M059J (cell line): ENCODE data around the gene FAM234B. TPM values are rescaled to one million over a fixed set of nuclear protein-coding genes. Genes with fewer than 3 reads are reported as not detected.
A peak's percentile ranks its signal among the peaks of the same experiment; 100 is the strongest.
"Not testable (repeated sequence)": the region's sequence is repeated elsewhere in the genome, so short reads cannot be mapped to it uniquely, and the experiment has no call there.

Experiments
- DNase-seq: peaks from one replicate; pipeline ENCODE4 v3.0.0-alpha.2; 2012; ENCODE audit warnings: low read depth
- total RNA-seq: library from RNA; depleted of rRNA; stranded (reverse); fragments of >200 nt; shearing (Covaris generic); gene quantifications from 2 replicates; pipeline ENCODE4 v1.2.3, GENCODE V29; 2014

The FAM234B gene
- total RNA-seq, 1 experiment from 2014 or later = 5.1 TPM

DNA sequence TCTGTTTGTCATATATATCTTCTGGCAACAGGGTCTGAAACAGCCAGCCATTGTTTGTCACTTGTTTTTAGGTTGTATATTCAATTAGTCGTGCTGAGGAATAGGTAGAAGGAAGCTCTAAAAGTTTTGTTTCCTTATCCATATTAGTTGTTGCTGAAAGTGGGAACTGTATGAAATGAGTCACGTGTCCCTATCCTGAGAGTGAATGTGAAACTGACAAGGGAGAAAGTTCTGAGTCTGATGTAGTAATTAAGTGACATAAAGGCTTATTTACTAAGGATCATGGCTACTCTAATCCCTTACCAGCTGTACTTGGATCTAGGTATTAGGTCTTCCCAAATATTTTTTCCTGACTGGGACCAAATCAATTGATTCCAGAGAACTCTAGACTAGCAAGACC, 16.4 kb downstream of the FAM234B start:
- DNase-seq = no peak

DNA sequence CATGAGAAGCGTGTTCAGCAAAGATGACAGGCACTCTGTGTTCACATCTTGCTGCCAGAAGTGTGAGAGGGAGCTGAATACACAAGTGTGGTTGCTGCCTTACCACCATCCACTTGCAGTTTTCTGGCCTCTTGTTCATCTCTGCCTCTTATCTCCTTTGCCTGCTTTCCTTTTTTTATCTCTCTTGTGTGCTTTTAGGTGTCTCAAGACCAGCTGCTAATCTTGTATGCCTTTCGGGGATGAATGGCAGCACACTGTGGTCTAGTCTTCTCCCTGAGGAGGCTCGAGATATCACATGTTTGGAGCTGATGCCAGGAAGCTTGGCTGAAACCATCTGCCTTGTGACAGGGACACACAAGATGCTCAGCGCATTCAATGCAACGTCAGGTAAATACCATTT, 17.2 kb downstream of the FAM234B start:
- no peak for DNase-seq

DNA sequence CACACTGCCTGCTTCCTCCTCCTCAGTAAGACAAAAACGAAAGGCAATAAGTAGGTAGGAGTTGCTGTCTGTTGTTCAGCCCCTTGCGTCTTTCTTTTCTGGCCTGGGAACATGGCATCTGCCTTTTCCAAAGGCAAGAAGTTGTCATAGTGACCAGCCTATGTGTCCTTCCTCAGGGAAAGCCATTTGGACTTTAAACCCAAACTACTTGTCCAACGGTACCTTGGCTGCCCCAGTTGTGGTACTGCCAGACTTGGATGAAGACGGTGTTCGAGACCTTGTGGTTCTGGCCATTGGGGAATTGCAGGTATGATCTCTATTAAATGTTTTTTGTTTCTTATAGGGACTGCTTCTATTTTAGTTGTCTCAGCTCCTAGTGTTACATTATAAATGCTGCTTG, 18.5 kb downstream of the FAM234B start:
- DNase-seq = no peak

DNA sequence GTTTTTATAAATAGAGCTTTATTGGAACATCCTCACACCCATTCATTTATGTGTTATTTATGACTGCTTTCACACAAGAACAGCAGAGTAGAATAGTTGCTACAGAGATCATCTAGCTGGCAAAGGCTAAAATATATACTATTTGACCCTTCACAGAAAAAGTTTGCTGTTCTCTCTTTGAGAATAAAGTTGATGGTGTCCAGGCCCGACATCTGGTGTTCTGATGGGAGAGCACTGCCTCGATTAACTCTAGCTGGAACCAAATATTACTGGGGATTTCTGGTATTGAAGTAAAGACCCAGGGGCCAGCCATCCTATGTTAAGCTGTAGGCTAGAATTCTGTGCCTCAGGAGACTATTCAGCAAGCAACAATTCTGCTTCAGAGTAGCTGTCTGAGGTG, 21.8 kb downstream of the FAM234B start:
- no peak for DNase-seq

DNA sequence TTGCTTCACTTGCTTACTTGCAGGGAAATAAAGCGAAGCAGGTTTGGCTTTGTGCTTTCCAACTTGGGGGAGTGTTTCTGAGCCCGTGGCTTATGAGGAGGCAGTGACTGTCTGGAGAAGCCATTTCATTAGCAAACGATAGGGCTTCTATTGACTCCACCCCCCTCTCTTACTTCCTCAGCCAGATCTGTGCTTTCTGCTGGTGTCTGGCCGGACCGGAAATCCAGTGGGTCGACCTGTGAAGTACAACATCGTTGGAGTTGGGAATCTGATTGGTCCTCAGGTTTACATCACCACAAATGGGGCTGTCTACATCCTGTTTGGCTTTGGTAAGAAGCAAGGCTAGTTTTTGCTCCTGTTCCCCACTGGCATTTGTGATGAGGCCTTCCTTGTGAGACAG, 22.3 kb downstream of the FAM234B start:
- no peak for DNase-seq

DNA sequence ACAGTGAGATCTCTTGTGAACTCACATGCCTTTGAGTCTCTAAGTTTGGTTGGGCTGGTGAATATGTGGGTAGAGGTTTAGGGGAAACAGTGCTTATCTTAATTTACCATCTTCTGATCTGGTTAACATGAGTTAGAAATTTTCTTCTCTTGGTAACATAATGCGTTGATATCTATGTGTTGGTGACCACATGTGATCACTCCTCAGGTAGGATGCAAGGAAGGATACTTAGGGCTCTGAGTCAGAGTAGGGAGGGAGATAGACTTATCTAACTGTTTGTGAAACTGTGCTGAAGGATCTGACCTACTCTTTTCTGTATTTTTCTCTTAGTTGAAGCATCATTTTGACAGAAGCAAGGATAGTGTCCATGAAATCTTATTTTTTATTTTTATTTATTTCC, 23.1 kb downstream of the FAM234B start:
- DNase-seq = no peak

DNA sequence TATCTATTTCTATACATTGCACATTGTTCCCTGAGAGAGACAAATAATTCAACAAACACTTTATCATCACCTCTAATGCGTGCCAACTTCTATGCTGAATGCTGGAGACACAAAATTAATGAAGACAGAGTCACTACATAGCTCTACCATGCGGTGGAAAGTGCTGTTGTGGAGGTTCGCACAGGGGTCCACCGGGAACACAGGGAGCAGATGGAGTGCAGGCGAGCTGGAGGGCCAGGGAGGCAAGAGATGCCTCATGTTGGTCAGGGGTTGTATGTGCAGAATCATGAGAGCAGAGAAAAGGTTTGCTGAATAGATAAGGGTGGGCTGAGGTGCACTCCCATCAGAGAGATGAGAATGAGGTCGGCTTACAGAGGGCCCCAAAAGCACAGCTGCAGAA, 25.2 kb downstream of the FAM234B start:
- DNase-seq = no peak

DNA sequence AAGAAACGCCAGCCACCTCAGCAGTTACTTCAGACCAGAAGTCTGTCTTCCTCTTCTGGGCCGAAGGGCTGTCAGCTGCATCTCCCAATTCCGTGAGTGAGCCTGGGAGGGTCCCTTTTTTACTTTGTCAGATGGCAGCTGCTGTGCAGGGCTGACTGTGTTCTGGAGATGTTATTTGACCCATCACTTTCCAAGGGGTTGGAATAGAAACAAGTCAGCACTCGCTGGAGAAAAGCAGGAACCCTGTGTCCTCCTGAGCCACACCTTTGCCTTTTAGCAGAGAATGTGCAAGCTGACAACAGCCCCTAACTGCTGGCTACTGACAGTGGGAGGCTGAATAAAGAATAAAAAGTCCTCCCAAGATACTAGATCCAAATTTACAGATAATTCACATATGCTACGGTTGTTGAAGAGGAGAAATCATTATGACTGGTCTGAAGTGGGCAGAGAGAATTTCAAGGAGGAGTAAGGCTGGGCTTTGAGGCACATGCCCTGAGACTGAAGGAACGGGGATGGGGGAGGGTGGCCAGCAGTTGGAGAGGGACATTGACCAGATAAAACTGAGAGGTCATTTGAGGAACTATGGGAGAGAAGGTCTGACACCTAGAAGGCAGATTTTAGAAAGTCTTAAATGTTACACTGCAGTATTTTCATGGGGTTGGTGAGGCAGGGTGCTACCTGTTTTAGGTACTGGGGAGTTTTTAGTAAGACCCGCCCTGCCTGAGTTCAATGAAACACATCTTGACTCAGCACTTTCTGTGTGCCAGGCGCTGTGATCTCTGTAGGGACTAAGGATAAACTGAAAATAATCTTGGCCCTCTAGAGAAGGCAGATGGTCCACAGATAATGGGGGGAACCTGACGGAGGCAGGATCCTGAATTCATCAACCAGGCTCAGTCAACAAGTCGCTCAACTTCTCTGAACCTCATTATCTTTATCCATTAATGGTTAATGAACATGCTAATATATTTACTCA, 27.4 kb downstream of the FAM234B start:
- DNase-seq = no peak

DNA sequence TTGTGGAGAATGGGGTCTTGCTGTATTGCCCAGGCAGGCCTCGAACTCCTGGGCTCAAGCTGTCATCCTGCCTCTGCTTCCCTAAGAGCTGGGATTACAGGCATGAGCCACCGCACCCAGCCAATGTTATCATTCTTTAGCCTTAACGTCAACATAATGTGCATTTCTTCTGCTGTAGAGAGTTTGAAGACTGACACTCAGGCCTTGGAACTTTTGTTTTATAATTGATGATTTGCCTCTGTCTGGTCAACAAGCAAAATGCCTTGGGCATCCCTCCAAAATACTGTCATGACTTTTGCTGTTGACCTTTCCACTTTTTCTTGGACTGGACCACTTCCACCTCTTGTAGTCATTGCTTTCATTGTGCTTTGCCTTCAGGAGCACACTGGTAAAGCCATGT, 29.0 kb downstream of the FAM234B start:
- DNase-seq = no peak

DNA sequence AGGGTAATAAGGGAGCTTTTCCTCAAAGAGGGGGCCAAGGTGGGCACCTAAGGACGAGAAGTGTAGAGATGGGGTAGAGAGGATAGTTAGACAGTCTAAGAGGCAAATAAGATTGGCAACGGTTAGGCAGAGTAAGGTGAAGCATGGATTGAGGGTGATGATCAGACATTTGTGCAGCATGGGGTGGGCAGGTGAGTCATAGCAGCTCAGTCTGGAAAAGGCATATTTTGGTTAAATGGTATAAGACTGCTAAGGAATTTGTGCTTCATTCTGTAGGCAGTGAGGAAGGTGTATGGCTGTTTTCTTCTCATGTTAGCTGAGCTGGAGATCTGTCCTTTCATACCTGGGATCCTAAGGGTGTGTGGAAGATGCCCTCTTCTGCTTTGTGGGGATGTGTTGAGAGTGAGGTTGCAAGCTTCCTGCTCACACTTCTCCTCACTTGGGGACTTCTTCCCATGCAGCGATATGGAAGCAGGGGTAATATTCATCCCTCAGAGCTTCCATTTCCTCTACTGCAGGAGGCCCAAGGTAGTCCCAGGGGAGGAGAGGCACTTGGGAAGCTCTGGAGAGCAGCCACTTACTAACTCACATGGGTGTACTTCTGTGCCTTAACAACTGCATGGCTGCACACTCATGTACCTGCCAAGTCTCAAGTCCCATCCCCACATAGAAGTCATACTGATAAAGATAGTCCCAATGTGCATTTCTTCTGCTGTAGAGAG, 30.4 kb downstream of the FAM234B start:
- no peak for DNase-seq

DNA sequence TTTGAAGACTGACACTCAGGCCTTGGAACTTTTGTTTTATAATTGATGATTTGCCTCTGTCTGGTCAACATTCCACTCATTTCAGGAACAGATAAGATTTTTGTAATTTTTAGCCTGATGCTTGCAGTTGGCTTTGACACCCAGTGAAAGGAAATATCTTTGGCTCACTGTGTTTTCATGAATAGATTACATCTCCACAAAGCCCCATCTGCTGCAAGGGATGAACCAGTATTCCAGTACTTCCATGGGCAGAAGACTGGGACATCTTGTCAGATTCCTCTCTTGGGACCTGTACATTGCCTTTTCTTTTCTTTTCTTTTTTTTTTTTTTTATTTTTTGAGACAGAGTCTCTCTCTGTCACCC, 30.9 kb downstream of the FAM234B start:
- no peak for DNase-seq

DNA sequence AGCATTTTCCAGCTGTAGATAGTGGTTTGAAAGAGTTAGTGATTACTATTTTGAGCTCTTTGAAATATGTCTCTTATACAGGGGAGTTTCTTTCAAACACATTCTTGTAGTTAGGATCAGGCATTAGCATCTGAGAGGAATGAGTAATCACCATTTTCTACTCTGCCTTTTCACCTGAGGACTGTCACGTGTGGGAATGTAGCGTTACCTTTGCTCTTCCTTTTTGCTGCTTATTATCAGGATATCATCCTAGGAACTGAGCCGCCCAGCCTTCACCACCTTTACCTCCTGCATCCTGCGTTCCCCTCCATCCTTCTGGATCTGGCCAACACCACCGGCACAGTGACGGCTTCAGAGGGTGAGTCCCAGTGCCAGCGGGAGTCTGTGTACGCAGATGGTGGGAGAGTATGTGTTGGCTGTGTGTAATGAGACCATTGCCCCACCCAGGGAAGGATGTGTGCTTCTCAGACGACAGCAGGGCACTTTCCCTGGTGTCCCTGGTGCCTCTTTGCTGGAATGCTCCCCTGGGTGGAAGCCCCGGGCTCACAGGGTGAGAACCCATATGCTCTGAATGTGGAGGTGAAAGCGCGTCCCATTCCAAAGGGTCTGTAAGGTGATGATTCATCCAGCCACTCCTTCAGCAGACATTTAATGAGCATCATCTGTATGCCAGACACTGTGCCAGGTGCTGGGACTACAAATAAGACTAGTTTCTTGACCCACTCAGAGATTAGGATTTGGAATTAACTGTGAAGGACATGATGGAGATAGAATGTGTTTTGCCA, 31.8 kb downstream of the FAM234B start:
- DNase-seq = no peak

DNA sequence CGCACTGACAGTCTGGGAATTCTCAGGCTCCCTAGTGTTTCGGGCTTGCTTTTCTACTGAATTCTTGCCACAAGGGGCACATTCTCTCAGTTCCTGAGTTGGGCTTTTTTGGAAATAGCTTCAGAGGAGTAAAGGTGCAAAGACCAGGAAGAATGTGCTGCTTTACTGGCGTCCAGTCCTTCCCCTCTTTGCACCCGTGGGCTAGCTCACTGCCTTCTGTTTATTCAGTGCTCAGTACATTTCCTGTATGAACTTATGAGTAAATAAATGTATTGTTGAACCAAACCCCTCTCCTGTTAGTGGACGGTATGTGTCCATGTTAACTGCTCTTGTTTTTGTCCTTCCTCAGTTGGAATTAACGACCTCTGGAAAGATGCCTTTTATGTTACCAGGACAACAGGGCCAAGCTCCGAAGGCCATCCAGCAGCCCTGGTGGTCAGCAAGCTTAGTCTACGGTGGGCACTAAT, 35.3 kb downstream of the FAM234B start:
- no peak for DNase-seq

DNA sequence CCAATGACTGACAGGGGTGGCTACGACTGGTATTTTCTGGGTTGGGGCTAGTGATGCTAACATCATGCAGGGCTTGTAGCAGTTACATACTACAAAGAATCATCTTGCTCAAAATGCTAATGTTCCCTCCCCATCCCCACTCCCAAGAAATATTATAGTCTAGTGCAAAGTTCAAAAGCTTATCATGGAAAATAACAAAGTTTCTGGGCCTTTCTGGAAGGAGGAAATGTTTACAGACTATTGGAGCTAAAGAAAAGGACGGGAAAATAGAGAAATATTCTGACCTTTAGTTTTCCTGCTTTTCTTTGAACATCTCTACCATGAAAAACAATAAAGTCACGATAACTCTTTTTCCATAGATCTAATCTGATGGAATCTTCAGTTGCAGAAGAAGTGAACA, 36.1 kb downstream of the FAM234B start:
- no peak for DNase-seq

DNA sequence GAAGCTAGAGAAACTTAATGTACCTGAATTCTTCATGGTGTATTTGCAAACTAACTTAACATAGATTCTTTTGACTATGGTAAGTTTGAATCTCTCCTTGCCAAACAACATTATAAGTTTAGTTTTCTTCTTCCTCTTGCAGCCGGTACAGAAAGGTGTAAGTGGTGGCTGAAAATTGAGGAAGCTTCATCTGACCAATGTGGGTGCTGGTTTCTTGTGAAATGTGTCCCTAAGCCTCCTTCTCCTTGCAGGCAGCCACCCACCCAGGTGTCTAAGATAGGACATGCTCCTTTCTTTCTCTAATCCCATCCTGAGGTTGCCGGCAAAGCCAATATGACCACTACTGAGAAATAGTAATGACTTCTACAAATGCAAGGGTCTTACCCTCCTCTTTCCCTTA, 38.7 kb downstream of the FAM234B start:
- no peak for DNase-seq

DNA sequence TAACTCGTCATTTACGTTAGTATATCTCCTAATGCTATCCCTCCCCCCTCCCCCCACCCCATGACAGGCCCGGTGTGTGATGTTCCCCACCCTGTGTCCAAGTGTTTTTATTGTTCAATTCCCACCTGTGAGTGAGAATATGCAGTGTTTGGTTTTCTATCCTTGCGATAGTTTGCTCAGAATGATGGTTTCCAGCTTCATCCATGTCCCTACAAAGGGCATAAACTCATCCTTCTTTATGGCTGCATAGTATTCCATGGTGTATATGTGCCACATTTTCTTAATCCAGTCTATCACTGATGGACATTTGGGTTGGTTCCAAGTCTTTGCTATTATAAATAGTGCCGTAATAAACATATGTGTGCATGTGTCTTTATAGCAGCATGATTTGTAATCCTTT, 39.5 kb downstream of the FAM234B start:
- not testable (repeated sequence) for DNase-seq

DNA sequence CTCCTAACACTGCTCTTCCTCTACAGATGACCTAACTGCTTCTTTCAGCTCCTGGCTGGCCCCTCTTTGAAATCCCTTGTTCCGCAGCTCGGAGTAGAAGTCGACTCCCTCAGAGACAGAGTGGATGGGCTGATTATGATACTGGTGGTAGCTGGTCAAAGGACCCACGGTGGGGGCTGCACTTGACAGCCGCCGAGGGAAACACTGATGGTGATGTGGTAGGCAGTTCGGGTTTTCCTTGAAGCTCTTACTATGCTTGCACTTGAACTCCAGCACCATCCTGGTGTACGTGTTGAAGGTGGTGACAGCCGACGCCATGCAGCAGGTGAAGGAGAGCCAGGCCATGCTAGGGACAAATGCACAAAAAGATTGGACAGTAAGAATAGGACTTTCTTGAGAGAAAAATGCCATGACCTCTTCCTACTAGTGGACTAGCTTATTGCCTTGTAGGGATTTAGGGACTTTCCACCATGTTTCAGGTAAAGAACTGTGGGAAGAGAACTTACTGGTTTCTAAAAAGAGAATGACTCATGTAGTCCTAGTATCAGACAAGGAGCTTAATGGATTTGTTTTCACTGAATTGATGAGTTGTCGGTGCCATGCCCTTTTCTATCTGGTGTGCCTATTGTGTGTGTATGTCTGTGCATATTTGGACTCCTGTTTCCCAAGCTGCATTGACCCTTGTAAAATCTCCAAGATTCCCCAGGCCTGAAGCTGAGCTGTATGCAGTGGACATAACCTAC, 40.9 kb downstream of the FAM234B start:
- peak; percentile 22 for DNase-seq

DNA sequence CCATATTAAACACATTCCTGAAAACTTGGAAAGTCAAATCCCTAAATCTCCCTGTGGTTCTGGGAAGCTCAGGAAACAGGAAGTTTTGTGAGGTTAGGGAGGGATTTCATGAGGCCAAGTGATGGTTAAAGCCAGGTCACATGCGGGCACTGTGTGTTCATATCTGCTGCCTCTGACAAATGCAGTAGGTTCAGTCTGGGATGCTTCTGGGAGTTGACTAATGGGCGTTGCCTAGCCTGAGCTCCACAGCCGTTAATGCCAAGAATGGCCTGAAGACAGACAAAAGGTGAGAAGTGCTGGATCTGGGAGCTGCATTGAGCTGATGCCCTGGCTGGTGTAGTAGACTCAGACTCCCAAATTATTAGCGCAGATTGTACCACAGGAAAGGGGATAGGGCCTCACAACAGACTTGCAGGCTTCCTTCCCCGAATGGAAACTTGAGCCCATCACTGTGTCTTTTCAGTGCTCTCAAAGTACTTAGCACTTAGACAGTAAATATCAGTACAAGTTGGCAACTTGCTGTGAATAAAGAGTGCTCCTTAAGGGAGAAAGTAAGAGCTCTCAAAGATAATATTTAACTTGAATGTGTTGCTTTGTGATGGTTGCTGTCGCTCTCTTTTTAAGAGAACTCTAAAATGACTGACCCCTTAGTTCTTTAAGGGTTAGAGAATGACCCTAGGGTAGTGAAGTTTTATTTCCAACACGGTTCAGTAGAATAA, 41.9 kb downstream of the FAM234B start:
- peak; percentile 22 for DNase-seq

DNA sequence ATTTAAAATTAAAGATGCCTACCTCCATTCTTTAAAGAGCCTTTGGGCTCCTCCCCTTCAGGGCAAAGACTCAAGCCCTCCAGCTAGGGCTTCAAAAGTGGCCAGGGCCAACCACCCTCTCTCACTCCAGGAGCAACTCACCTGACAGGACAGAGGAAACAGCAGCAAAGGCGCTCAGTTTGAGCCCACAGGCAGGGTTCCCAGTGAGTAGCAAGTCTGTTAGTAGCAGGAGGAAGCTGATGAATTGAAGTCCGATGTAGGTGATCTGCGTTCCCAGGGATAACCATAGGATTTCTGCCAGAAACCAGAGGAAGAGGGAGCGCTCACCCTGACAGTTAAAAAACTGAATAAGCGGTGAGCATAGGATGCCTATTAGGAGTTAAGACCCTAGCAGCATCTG, 43.6 kb downstream of the FAM234B start:
- DNase-seq = no peak

DNA sequence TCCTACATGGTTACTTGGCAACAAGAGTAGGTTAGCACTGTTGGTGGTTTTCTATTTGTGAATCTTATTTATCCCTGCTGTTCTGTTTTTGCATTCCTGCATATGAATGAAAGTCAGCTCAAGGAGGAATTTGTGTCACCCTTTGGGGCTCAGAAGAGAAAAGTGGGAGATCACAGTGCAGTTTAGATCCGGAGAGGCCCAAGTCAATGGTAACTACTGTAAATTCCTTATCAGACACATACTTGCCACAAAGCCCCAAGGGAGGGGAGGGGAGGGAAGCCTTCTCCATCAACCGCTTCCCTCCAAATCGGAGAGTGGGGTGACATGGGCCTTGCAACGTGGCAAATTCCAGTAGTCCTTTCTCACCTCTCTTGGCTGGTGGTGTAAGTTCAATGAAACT, 44.3 kb downstream of the FAM234B start:
- DNase-seq = no peak

DNA sequence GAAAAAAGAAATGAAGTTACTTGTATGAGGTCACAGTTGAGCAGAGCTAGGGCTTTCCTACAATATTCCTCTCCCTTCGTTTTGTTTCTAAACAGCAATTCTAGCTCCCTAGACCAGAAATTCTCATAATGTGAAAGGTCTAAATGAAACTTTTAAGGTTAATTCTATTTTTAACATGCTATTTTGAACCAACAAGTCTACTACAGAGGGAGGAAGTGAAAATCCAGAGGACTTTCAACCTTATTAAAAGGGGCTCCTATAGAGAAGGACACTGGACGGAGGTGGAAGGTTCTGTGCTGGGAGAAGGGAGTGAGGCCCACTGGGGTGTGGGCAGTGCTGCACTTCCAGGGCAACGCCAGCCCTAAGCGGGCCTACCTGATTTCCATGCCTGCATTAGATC, 45.9 kb downstream of the FAM234B start:
- no peak for DNase-seq
